SIG-M5 treated with dmso at 0.1 percent for 504 hours (cell line): ENCODE data around the gene DNAJC15.
"Not testable (repeated sequence)": the region's sequence is repeated elsewhere in the genome, so short reads cannot be mapped to it uniquely, and the experiment has no call there.

Experiments used
- DNase-seq: peaks from one replicate; lab custom pipeline; 2025; ENCODE audit not compliant: unreplicated experiment; lab: John Stamatoyannopoulos, UW

The DNAJC15 gene

DNA sequence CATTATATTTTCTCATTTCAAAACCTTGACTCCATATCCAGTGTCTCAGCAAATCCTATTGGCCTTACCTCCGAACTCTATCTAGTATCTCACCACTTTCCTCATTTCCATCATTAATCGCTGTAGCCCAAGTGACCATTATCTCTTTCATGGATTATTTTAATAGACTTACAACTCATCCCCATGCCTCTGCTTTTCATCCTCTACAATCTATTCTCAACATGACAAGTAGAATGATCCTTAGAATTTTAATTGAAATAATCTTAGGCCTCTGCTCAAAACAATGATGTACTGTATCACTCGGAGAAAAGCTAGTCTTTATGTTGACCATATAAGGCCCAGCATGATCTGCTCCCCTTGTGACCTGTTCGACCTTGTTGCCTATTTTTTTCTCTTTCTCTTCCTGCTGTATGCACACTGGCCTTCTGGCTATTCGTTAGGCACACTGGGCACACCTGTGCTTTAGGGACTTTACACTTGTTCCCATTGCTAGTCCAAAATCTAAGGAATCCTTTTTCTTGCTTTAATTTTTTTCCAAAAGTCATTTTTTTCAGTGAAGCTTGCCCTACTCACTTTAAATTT, 21.4 kb downstream of the DNAJC15 start:
- no peak for DNase-seq

DNA sequence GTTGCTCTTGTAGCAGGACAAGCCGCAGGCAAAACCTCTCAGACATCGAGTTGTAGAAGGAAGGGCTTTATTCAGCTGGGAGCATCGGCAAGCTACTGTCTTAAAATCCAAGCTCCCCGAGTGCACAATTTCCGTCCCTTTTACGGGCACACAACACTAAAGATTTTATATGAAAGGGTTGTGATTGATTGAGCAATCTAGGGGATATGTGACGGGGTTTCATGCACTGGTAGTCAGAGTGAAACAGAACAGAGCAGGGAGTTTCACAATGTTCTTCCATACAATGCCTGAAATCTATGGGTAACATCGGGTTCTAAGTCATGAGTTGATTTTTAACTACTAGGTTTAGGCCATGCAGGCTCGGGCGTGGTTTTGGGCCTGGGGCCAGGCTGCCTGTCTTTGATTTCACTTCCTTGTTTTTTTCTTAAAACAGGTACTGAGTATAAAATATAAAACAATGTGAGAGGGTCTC, 22.0 kb downstream of the DNAJC15 start:
- peak; percentile 68 for DNase-seq

DNA sequence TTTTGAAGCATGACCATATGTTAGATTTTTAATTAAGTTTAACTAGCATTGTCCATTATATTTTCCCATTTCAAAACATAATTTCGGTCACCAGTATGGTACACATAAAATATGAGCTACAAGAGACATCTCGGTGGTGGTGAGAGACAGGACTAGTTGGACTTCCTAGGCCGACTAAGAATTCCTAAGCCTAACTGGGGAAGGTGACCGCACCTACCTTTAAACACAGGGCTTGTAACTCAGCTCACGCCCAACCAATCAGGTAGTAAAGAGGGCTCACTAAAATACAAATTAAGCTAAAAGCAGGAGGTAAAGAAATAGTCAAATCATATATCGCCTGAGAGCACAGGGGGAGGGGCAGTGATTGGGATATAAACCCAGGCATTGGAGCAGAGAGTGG, 22.9 kb downstream of the DNAJC15 start:
- no peak for DNase-seq

DNA sequence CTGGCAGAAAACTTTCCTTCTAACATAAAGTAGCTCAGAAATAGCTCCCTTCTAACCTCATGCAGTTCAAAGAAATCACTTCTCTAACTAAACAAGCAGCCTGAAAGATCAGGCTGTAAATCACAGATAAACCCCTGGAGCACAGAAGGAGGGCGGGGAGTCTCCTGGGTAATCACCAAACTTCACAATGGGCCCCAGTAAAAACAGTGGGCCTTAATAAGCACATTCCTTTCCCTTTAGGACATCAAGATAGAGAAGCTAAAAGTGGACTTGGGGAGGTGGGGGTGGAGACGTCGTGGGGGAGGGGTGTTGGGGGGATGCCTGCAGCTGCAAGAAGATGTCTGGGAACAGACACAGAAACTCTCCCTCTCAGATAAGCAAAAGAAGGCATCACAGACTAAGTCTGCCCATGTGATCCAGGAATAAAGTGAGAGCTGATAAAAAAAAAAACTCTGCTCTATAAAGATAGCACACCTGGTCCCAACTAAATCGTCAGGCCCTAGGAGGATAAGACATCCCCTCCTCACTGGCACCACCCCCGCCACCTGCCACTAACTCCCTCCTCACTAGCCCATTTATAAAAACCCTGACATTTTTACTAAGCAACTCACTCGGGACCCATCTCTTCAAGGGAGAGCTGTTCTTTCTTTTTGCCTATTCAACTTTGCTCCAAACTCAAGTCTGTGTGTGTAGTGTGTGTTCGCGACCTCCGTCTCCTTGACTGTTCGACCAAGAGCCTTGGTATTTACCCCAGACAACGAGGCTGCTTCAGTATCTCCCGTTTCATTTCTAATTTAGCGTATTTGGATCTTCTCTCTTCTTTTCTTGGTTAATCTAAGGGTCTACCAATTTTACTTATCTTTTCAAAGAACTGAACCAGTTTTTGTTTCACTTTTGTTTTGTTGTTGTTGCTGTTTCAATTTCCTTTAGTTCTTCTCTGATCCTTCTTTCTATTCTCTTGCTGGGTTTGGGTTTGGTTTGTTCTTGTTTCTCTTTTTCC, 31.7 kb downstream of the DNAJC15 start:
- no peak for DNase-seq

DNA sequence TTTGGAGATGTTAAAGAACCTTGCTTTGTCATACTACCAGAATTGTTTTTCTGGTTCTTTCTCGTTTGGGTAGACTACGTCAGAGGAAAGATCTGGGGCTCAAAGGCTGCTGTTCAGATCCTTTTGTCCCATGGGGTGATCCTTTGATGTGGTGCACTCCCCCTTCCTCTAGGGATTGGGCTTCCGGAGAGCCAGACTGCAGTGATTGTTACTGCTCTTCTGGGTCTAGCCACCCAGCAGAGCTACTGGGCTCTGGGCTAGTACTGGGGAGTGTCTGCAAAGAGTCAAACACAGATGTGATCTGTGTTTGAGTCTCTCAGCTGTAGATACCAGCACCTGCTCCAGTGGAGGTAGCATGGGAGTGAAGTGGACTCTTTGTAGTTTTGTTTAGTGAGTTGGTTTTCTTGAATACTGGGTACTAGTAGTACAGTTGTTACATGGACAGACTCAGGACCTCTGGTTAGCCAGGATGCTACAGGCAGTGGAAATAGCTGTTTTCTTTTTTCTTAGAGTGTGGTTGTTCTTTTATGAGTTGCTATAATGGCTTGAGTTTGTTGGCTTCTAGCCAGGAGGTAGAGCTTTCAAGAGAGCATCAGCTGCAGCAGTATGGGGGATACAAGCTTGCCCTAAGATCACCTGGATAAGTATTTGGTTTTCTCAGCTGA, 34.4 kb downstream of the DNAJC15 start:
- no peak for DNase-seq

DNA sequence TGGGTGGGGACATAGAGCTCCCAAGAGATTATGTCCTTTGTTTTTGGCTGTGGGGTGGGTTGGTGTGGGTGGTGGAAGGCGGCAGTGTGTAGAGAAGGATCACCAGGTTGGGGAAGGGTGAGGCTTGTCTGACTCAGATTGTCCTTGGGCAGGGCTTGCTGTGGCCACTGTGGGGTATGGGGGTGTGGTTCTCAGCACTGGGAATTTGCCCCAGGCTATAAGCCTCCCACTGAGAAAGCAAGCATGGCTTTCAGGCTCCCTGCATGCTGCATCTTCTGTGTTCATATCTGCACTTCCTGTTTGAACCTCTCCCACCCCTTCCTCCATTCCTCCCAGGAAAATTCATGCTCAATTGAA, 34.9 kb downstream of the DNAJC15 start:
- peak; percentile 21 for DNase-seq

DNA sequence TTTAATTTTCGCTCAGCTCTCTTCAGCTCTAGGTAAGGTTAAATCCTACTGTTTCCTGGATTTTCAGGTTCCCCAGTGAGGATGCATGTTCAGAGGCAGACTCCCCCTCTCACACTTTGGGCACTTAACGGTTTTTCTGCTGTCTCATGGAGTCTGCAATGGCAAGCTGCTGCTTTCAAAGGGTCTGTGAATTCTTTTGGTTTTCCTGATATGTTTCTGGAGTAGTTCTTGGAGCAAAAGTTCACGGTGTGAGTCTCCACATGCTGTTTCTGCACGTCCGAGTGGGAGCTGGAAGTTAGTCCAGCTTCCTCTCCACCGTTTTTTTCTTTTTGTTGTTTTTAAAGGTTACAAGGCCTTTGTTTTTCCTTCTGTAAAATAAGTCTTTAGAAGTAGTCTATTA, 35.4 kb downstream of the DNAJC15 start:
- no peak for DNase-seq

DNA sequence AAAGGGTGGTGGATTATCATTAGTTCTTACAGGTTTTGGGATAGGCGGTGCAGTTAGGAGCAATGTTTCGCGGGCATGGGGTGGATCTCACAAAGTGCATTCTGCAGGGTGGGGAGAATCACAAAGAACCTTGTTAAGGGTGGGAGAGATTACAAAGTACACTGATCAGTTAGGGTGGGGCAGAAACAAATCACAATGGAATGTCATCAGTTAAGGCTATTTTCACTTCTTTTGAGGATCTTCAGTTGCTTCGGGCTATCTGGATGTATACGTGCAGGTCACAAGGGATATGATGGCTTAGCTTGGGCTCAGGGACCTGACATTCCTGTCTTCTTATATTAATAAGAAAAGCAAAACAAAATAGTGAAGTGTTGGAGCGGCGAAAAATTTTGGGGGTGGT, 36.4 kb downstream of the DNAJC15 start:
- DNase-seq: not testable (repeated sequence)

DNA sequence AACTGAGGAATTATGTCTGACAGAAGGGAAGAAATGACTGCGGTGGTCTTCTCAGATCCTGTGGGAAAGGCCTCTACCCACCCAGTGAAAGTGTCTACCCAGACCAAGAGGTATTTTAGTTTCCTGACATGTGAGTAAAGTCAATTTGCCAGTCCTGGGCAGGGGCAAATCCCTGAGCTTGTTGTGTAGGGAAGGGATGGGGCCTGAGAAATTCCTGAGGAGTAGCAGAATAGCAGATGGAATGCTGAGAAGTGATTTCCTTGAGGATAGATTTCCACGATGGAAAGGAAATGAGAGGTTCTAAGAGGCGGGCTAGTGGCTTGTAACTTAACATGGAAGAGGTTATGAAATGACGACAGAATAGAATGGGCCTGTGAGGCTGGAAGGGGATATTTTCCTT, 37.4 kb downstream of the DNAJC15 start:
- not testable (repeated sequence) for DNase-seq

DNA sequence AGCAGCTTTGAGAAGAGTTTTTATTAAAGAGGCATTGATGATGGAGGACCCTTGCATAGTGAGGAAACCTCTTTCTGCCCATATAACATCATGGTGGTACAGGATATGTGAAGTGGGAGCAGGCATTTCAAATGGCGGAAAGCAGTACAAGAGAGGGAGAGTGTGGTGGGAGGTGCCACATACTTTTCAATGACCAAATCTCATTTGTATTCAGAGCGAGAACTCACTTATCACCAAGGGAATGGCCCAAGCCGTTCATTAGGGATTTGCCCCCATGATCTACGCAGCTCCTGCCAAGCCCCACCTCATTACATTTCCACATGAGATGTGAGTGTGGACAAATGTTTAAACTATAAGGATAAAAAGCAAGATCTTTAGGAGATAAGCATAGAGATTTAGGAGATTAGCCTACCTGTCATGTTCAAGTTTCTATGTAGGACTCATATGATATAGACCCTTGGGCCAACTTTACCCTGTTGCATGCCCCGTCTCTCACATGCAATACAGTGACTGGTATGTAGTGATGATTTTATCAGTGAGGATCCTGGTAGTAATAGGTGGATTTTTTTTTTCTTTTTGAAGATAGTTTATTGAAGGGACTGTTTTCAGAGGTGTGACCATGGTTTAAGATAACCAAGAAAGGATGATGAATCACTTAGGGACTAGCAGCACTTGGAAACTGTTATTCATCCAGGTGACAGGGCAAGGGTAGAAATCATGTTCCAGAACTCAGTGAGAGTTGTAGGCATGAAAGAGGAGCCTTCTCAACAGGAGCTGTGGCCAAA, 38.3 kb downstream of the DNAJC15 start:
- DNase-seq: no peak

DNA sequence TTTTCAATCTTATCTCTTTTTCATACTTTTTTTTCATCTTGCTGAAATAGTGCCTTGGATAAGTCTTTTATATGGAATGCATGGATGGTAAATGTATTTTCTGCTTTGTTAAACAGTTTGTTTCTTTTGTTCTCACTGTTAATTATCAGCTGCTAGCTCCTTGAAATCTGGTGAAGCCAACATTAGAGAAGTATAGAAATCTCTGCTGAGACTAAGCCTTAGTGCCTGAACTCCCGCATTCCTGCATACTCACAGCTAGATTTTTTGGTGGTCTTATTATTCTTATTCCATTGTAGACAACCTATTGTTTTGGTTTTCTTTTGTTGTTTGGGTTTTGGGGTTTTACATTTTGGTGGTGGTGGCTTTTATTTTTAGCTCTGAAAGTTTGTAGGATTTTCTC, 48.4 kb downstream of the DNAJC15 start:
- no peak for DNase-seq

DNA sequence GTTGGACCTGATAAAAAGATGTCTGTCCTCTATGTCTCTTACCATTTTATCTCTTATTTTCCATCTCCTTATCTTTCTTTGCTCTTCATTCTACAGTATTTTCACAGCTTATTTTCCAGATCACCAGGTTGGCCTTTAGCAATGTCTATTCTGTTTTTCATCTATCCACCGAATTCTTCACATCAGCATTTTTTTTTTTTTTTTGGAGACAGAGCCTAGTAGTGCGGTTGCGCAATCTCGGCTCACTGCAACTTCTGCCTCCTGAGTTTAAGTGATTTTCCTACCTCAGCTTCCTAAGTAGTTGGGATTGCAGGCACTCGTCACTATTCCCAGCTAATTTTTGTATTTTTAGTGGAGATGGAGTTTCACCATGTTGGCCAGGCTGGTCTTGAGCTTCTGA, 49.0 kb downstream of the DNAJC15 start:
- no peak for DNase-seq

DNA sequence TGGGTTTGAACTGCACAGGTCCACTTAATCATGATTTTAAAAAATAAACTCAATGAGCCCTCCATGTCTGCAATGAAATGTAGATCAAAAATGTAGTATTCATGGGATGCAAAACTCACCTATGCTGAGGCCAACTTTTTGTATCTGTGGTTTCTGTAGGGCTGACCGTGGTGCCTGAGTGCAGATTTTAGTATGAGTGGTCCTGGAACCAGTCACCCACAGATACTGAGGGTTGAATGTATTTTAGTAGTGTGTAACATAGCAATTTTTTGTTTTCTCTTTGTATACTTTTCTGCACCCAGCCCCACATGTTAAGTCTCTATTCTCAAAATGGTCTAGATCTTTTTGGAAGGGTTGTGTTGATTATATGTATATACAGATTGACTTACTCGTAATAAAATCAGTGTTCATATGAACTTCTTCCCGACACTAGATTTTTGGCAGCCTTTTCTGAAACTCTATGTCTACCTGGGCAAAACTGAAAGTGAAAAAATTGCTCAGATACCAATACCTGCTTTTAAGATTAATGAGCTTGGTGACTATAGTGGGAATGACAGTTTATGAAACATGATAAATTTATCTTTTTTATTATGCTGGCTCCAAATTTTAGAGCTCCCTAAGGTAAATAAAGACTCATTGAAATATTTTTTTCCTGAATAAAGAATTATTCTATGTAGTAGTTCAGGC, 51.6 kb downstream of the DNAJC15 start:
- no peak for DNase-seq

DNA sequence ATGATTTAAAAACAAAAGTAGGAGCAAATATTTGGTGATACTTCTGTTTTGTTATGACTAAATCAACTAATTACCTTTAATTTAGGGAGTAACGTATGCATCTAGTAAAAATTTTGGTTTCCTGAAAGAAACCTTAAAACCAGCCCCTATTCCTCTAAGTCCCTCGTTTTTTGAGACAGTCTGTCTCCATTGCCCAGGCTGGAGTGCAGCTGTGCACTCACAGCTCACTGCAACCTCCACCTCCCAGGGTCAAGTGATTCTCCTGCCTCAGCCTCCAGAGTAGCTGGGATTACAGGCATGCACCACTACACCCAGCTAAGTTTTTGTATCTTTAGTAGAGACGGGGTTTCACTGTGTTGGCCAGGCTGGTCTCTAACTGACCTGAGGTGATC, 52.1 kb downstream of the DNAJC15 start:
- DNase-seq: not testable (repeated sequence)

DNA sequence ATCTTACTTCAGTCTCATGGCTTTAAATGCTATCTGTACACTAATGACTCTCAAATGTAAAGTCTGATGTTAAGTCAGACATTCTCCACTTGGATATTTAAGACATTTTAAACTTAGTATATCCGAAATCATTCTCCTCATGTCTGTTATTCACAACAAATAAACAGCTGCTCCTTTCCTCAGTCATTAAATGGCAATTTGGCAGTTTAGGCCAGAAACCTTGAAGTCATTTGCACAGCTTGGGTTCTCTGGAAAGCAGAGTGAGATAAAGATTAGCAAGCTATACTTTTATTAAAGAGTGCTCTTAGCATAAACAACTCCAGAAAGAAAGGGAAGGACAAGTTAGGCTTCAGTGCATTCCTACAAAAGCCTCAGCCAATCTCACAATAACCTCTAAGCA, 53.7 kb downstream of the DNAJC15 start:
- no peak for DNase-seq

DNA sequence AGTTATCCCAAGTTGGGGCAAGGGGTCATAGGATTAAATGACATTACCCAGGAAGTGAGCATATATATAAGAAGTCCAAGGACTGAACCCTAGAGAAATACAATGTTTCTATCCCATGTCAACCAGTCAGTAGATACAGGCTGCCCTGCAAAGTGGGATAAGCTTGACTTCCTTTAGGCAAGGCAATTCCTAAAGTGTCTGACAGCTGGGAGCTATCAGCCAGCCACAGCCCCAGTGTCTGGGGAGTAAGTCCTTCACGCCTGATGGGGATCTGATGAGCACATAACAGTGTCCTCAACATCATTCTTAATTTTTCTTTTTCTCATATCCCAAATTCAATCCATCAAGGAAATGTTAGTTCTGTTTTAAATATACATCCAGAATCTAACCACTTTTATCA, 54.1 kb downstream of the DNAJC15 start:
- DNase-seq: no peak

DNA sequence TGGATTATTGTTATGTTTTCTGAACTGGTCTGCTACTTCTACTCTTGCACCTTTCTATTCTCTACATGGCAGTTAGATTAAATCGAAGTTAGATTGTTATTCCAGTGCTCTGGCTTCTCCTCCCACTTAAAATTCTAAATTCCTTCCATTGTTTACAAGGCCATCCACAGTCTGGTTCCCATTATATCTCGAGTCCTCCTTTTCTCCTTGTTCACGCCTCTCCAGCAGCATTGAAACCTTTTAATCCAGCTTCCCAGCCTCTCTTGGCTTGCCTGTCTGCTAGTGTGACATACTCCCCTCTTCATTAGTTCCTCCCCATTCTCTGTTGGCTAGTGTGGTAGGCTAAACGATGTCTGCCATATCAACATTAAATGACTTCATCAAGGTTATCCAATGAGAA, 54.5 kb downstream of the DNAJC15 start:
- DNase-seq: no peak

DNA sequence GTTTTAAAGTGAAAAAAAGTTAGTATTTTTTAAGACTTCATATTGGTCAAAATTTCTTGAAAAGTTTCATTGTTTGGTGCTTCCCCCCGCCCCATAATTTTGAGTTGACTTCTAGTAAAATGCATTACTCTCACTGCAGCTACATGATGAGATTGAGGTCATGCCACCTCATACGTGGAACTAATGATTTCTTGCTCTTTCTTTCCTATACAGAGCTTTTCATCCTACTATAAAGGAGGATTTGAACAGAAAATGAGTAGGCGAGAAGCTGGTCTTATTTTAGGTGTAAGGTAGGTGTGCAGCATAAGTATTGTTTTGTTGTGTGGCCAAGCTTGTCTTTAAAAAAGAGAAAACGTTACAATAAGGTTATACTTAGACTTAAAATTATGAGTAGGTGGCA, 55.0 kb downstream of the DNAJC15 start:
- DNase-seq: no peak

DNA sequence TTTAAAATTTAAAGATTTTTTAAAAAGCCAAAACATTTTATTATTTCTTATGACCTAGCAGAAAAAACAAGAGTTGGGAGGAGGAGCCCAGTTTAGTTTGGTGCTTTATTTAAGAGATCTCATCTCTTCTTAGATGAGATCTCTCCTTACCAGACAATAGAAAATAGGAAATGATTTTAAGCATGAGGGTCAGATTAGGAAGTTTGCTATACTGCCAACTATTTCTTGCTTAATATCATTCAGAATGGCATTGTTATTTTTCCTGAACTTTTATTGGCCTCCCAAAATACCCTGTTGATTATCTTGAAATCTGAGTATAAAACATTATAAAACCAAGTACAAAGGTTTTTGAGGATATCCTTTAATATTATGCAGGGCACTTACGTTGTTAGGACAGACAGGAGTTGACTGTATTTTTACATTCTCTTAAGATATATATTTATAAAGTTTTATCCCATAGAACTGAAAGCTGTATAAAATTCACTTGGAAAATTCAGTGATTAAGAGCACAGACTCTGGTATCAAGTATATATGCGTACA, 56.1 kb downstream of the DNAJC15 start:
- DNase-seq: no peak

DNA sequence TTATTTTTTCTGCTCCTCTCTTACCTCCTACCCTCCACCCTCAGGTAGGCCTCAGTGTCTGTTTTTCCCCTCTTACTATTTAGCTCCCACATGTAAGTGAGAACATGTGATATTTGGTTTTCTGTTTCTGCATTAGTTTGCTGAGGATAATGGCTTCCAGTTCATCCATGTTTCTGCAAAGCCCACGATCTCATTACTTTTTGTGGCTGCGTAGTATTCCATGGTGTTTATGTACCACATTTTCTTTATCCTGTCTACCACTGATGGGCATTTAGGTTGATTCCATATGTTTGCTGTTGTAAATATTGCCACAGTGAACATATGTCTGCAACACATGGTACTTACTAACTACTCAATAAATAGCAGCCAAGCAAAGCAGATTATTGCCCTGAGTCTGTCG, 56.8 kb downstream of the DNAJC15 start:
- DNase-seq: no peak
